Measurements from ENCODE around the gene EQTN. TPM values are rescaled to one million over a fixed set of nuclear protein-coding genes. Genes with fewer than 3 reads are reported as not detected.
A peak's percentile ranks its signal among the peaks of the same experiment; 100 is the strongest.

Gene EQTN
- total and polyA plus RNA-seq, 2 experiments from 2014 or later: not detected

GRCh38 chr9:27333241-27334052 lies 36.5 kb upstream of the EQTN start:
- Histone ChIP-seq H3K4me3 (no peak overlapping the region), H3K9ac (no peak overlapping the region), H3K79me2 (ENCODE audit: insufficient read depth) (no peaks in the 10 kb centered on the region), H3K4me2 (ENCODE audit: unreplicated experiment) (no peak overlapping the region), H2AFZ (no peak overlapping the region), H3K36me3 (ENCODE audit: low read depth) (no peaks in the 10 kb centered on the region), H4K20me1 (ENCODE audit: insufficient read depth) (no peaks in the 10 kb centered on the region), H3K9me3 (ENCODE audit: low read depth) (no peaks in the 10 kb centered on the region), H3K9me2 (ENCODE audit: insufficient read depth) (no peaks in the 10 kb centered on the region), H3K4me1 (ENCODE audit: insufficient read depth) (no peaks in the 10 kb centered on the region), H3K27me3 (replicated peaks; ENCODE audit: insufficient read depth) (peaks cover 8% of the 10 kb centered on the region), H3F3A (ENCODE audit: insufficient read depth) (no peaks in the 10 kb centered on the region), H3K27ac (no peak overlapping the region)
- DNase-seq: peak; percentile 70
- TF ChIP-seq EZH2 (IDR thresholded peaks at IDR 0.05; ENCODE audit: insufficient read depth, poor library complexity, severe bottlenecking) (no peak), EZH2phosphoT487 (IDR thresholded peaks at IDR 0.05; ENCODE audit: insufficient read depth, low read depth) (no peak)
- 29 to 33% methylated on average over 7 of the region's 7 CpGs for WGBS, 2 experiments (ENCODE audit: low coverage in 1 of 2, low lambda C conversion rate in 2 of 2, missing lambda C conversion rate in 2 of 2)
- in situ Hi-C loops (cut with MboI): loop anchor here (5.0 to 25.0 kb wide), 2 partner anchors 214 to 729 kb away; no protein-coding TSS in a partner anchor

- Histone ChIP-seq H3K79me2 (ENCODE audit: insufficient read depth) (no peaks in the 10 kb centered on the region), H3K4me2 (ENCODE audit: unreplicated experiment) (no peak overlapping the region), H3K27me3 (replicated peaks; ENCODE audit: insufficient read depth) (peaks cover 12% of the 10 kb centered on the region), H4K20me1 (ENCODE audit: insufficient read depth) (no peaks in the 10 kb centered on the region), H3K9me3 (ENCODE audit: low read depth) (no peaks in the 10 kb centered on the region), H3K9me2 (ENCODE audit: insufficient read depth) (no peaks in the 10 kb centered on the region), H3K36me3 (ENCODE audit: low read depth) (no peaks in the 10 kb centered on the region), H3K4me3 (no peak overlapping the region), H3K27ac (no peak overlapping the region), H3K4me1 (ENCODE audit: insufficient read depth) (no peaks in the 10 kb centered on the region), H3K9ac (no peak overlapping the region), H2AFZ (no peak overlapping the region), H3F3A (ENCODE audit: insufficient read depth) (no peaks in the 10 kb centered on the region)
- in situ Hi-C loops (cut with MboI): loop anchor here (5.0 to 25.0 kb wide), 2 partner anchors 216 to 731 kb away; no protein-coding TSS in a partner anchor
- TF ChIP-seq EZH2 (IDR thresholded peaks at IDR 0.05; ENCODE audit: insufficient read depth, poor library complexity, severe bottlenecking) (no peak), EZH2phosphoT487 (IDR thresholded peaks at IDR 0.05; ENCODE audit: insufficient read depth, low read depth) (no peak)
- no peak for DNase-seq
- WGBS, 2 experiments (ENCODE audit: low coverage in 1 of 2, low lambda C conversion rate in 2 of 2, missing lambda C conversion rate in 2 of 2): 59 to 65% methylated on average over 4 of the region's 4 CpGs
Observed at GRCh38 chr9:27331393-27331792, 34.4 kb upstream of the EQTN start.

GRCh38 chr9:27329291-27329690 lies 32.3 kb upstream of the EQTN start:
- DNase-seq: no peak
- no peak overlapping the region for H3K4me2 ChIP-seq (ENCODE audit: unreplicated experiment)
- H3K9ac ChIP-seq: no peak overlapping the region
- H4K20me1 ChIP-seq (ENCODE audit: insufficient read depth): no peaks in the 10 kb centered on the region
- in situ Hi-C loops (cut with MboI): loop anchor here (25.0 kb wide), 1 partner anchor 733 kb away; no protein-coding TSS in a partner anchor
- 62 to 73% methylated on average over 9 of the region's 9 CpGs for WGBS, 2 experiments (ENCODE audit: low coverage in 1 of 2, low lambda C conversion rate in 2 of 2, missing lambda C conversion rate in 2 of 2)
- no peaks in the 10 kb centered on the region; the same call in 1 of the 2 replicates for H3K9me2 ChIP-seq (ENCODE audit: insufficient read depth)
- H3K36me3 ChIP-seq (ENCODE audit: low read depth): no peaks in the 10 kb centered on the region
- H3K9me3 ChIP-seq (ENCODE audit: low read depth): no peaks in the 10 kb centered on the region
- H3K27ac ChIP-seq: no peak overlapping the region
- H3F3A ChIP-seq (ENCODE audit: insufficient read depth): no peaks in the 10 kb centered on the region
- no peaks in the 10 kb centered on the region for H3K79me2 ChIP-seq (ENCODE audit: insufficient read depth)
- peaks cover 20% of the 10 kb centered on the region for H3K27me3 ChIP-seq (replicated peaks; ENCODE audit: insufficient read depth)
- TF ChIP-seq EZH2 (IDR thresholded peaks at IDR 0.05; ENCODE audit: insufficient read depth, poor library complexity, severe bottlenecking) (no peak), EZH2phosphoT487 (IDR thresholded peaks at IDR 0.05; ENCODE audit: insufficient read depth, low read depth) (no peak)
- no peak overlapping the region for H3K4me3 ChIP-seq
- no peaks in the 10 kb centered on the region for H3K4me1 ChIP-seq (ENCODE audit: insufficient read depth)
- no peak overlapping the region for H2AFZ ChIP-seq

- H2AFZ ChIP-seq: no peak overlapping the region
- H3K27ac ChIP-seq: no peak overlapping the region
- no peaks in the 10 kb centered on the region for H4K20me1 ChIP-seq (ENCODE audit: insufficient read depth)
- DNase-seq: no peak
- H3F3A ChIP-seq (ENCODE audit: insufficient read depth): no peaks in the 10 kb centered on the region
- H3K9me2 ChIP-seq (ENCODE audit: insufficient read depth): no peaks in the 10 kb centered on the region; the same call in 1 of the 2 replicates
- H3K36me3 ChIP-seq (ENCODE audit: low read depth): no peaks in the 10 kb centered on the region
- no peak overlapping the region for H3K9ac ChIP-seq
- no peak for TF ChIP-seq EZH2 (IDR thresholded peaks at IDR 0.05; ENCODE audit: insufficient read depth, poor library complexity, severe bottlenecking)
- TF ChIP-seq EZH2phosphoT487 (IDR thresholded peaks at IDR 0.05; ENCODE audit: insufficient read depth, low read depth): no peak
- no peaks in the 10 kb centered on the region for H3K79me2 ChIP-seq (ENCODE audit: insufficient read depth)
- no peak overlapping the region for H3K4me2 ChIP-seq (ENCODE audit: unreplicated experiment)
- in situ Hi-C loops (cut with MboI): loop anchor here (25.0 kb wide), 1 partner anchor 734 kb away; no protein-coding TSS in a partner anchor
- H3K4me3 ChIP-seq: no peak overlapping the region
- 27 to 32% methylated on average over 3 of the region's 3 CpGs for WGBS, 2 experiments (ENCODE audit: low coverage in 1 of 2, low lambda C conversion rate in 2 of 2, missing lambda C conversion rate in 2 of 2)
- peaks cover 20% of the 10 kb centered on the region for H3K27me3 ChIP-seq (replicated peaks; ENCODE audit: insufficient read depth)
- no peaks in the 10 kb centered on the region for H3K9me3 ChIP-seq (ENCODE audit: low read depth)
- H3K4me1 ChIP-seq (ENCODE audit: insufficient read depth): no peaks in the 10 kb centered on the region
Observed at GRCh38 chr9:27328483-27328882, 31.5 kb upstream of the EQTN start.
